Measurements from ENCODE around the gene GASK1A. TPM values are rescaled to one million over a fixed set of nuclear protein-coding genes. Genes with fewer than 3 reads are reported as not detected.

The GASK1A gene
- total RNA-seq, 1 experiment from 2014 or later, result 1.9 TPM

GRCh38 chr3:42934910-42935309 lies 44.2 kb upstream of the GASK1A start:
- POLR2A ChIA-PET (ENCODE audit: unreplicated experiment), result interaction anchor here (0.6 kb wide), 1 partner anchor 87 kb away, joined by 3 read pairs; no protein-coding TSS in a partner anchor
- Histone ChIP-seq H3K4me1 (ENCODE audit: insufficient read depth, low read length) (peaks cover 16% of the 10 kb centered on the region), H3F3A (ENCODE audit: low read length, unreplicated experiment) (no peaks in the 10 kb centered on the region), H3K27me3 (ENCODE audit: low read length) (no peaks in the 10 kb centered on the region), H3K36me3 (ENCODE audit: low read depth, low read length) (no peaks in the 10 kb centered on the region), H3K9me2 (replicated peaks; ENCODE audit: low read length) (no peaks in the 10 kb centered on the region), H3K27ac (ENCODE audit: low read length) (no peak overlapping the region), H3K4me3 (ENCODE audit: low read length) (no peak overlapping the region), H3K9me3 (ENCODE audit: low read length) (no peaks in the 10 kb centered on the region), H3K4me2 (ENCODE audit: low read length) (no peak overlapping the region), H2AFZ (ENCODE audit: low read length) (no peak overlapping the region), H4K20me1 (ENCODE audit: low read length) (no peaks in the 10 kb centered on the region), H3K9ac (ENCODE audit: low read length) (no peak overlapping the region), H3K79me2 (ENCODE audit: low read length) (no peaks in the 10 kb centered on the region)
- TF ChIP-seq EZH2phosphoT487 (IDR thresholded peaks at IDR 0.05; ENCODE audit: borderline replicate concordance, low read length) (no peak), EZH2 (IDR thresholded peaks at IDR 0.05; ENCODE audit: low read length, unreplicated experiment) (no peak)
- TF ChIP-seq, protein P1, sequence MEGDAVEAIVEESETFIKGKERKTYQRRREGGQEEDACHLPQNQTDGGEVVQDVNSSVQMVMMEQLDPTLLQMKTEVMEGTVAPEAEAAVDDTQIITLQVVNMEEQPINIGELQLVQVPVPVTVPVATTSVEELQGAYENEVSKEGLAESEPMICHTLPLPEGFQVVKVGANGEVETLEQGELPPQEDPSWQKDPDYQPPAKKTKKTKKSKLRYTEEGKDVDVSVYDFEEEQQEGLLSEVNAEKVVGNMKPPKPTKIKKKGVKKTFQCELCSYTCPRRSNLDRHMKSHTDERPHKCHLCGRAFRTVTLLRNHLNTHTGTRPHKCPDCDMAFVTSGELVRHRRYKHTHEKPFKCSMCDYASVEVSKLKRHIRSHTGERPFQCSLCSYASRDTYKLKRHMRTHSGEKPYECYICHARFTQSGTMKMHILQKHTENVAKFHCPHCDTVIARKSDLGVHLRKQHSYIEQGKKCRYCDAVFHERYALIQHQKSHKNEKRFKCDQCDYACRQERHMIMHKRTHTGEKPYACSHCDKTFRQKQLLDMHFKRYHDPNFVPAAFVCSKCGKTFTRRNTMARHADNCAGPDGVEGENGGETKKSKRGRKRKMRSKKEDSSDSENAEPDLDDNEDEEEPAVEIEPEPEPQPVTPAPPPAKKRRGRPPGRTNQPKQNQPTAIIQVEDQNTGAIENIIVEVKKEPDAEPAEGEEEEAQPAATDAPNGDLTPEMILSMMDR (conservative IDR thresholded peaks at IDR 0.05; ENCODE audit: low read depth, low read length), result no peak
- DNase-seq, result no peak
- intact Hi-C loops (cut with micrococcal nuclease), result no loop called here
- no peak for ATAC-seq
- BruUV-seq (replicated peaks), result no TSS peak
- CTCF ChIA-PET, result no interaction called here

GRCh38 chr3:42935472-42935871 lies 43.6 kb upstream of the GASK1A start:
- Histone ChIP-seq H3K27me3 (ENCODE audit: low read length) (no peaks in the 10 kb centered on the region), H3F3A (ENCODE audit: low read length, unreplicated experiment) (no peaks in the 10 kb centered on the region), H4K20me1 (ENCODE audit: low read length) (no peaks in the 10 kb centered on the region), H3K79me2 (ENCODE audit: low read length) (no peaks in the 10 kb centered on the region), H3K4me2 (ENCODE audit: low read length) (no peak overlapping the region), H2AFZ (ENCODE audit: low read length) (no peak overlapping the region), H3K9me2 (replicated peaks; ENCODE audit: low read length) (no peaks in the 10 kb centered on the region), H3K9me3 (ENCODE audit: low read length) (no peaks in the 10 kb centered on the region), H3K27ac (ENCODE audit: low read length) (no peak overlapping the region), H3K4me3 (ENCODE audit: low read length) (no peak overlapping the region), H3K9ac (ENCODE audit: low read length) (no peak overlapping the region), H3K4me1 (ENCODE audit: insufficient read depth, low read length) (peaks cover 16% of the 10 kb centered on the region), H3K36me3 (ENCODE audit: low read depth, low read length) (no peaks in the 10 kb centered on the region)
- no peak for DNase-seq
- ATAC-seq, result no peak
- ChIA-PET CTCF (no interaction called here), POLR2A (ENCODE audit: unreplicated experiment) (interaction anchor here (0.6 kb wide), 1 partner anchor 86 kb away, joined by 3 read pairs; no protein-coding TSS in a partner anchor)
- TF ChIP-seq, protein P1 (conservative IDR thresholded peaks at IDR 0.05; ENCODE audit: low read depth, low read length), result no peak
- no peak for TF ChIP-seq EZH2 (IDR thresholded peaks at IDR 0.05; ENCODE audit: low read length, unreplicated experiment)
- TF ChIP-seq EZH2phosphoT487 (IDR thresholded peaks at IDR 0.05; ENCODE audit: borderline replicate concordance, low read length), result no peak
- no TSS peak for BruUV-seq (replicated peaks)
- intact Hi-C loops (cut with micrococcal nuclease), result no loop called here

DNA sequence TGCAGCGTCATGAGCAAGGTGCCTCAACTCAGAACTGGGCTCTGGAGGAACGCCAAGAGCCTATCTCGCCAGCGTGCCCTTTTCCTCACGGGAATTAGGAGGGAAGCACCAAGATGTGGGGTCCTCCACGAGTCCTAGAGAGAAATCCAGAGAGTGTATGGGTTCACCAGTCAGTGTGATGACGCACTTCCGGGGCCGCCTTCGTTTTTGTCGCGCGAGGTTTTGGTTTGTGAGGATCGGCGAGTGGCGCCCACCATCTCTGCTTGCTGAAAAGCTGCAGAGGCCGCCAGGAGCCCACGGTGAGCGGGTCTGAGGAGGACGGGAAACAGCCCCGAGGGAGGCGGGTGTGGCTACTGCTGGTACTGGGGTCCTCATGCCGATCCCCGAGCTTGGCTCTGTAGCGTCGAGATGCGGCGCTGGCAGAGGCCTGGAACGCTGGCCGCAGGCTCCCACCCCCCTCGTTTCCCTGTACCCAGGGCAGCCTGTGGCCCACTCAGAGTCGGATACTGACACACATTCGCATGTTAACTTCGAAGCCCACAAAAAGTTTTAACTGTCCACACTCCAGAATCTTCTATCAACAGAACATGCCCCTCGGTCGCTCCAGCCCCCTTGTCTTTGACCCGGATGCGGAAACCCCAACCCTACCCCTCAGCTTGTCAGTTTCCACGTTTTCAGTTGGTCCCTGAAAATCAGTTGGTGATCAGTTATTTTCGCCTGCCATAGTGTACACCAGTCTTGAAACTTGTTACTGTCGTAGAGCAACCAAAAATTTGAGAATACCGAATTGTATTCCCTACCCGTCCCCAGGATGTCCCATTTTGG lies 42.7 kb upstream of the GASK1A start:
- BruUV-seq (replicated peaks), result no TSS peak
- Histone ChIP-seq H3F3A (ENCODE audit: low read length, unreplicated experiment) (no peaks in the 10 kb centered on the region), H3K4me2 (ENCODE audit: low read length) (no peak overlapping the region), H3K9ac (ENCODE audit: low read length) (no peak overlapping the region), H3K79me2 (ENCODE audit: low read length) (no peaks in the 10 kb centered on the region), H3K27me3 (ENCODE audit: low read length) (no peaks in the 10 kb centered on the region), H3K9me3 (ENCODE audit: low read length) (no peaks in the 10 kb centered on the region), H3K4me3 (ENCODE audit: low read length) (no peak overlapping the region), H4K20me1 (ENCODE audit: low read length) (no peaks in the 10 kb centered on the region), H3K27ac (ENCODE audit: low read length) (no peak overlapping the region), H3K36me3 (ENCODE audit: low read depth, low read length) (no peaks in the 10 kb centered on the region), H2AFZ (ENCODE audit: low read length) (no peak overlapping the region), H3K9me2 (replicated peaks; ENCODE audit: low read length) (no peaks in the 10 kb centered on the region), H3K4me1 (ENCODE audit: insufficient read depth, low read length) (peaks cover 16% of the 10 kb centered on the region)
- no peak for TF ChIP-seq EZH2phosphoT487 (IDR thresholded peaks at IDR 0.05; ENCODE audit: borderline replicate concordance, low read length)
- TF ChIP-seq, protein P1 (conservative IDR thresholded peaks at IDR 0.05; ENCODE audit: low read depth, low read length), result no peak
- TF ChIP-seq EZH2 (IDR thresholded peaks at IDR 0.05; ENCODE audit: low read length, unreplicated experiment), result no peak
- POLR2A ChIA-PET (ENCODE audit: unreplicated experiment), result no interaction called here
- intact Hi-C loops (cut with micrococcal nuclease), result no loop called here
- DNase-seq, result no peak
- CTCF ChIA-PET, result no interaction called here
- no peak for ATAC-seq
